GM23248 (cell line): Measurements from ENCODE around the gene CDKAL1. TPM values are rescaled to one million over a fixed set of nuclear protein-coding genes. Genes with fewer than 3 reads are reported as not detected.

Experiments
- DNase-seq: peaks from one replicate; pipeline ENCODE4 v3.0.0-alpha.2; 2015
- H2AFZ ChIP-seq: fragments of 200-600 bp; sonication (generic); 2 replicates; pipeline ENCODE4 v1.6.1; 2016; ENCODE audit warnings: antibody characterized with exemption
- H3F3A ChIP-seq: fragments of 200-600 bp; sonication (generic); 2 replicates; pipeline ENCODE4 v1.6.1; 2016; ENCODE audit warnings: mild to moderate bottlenecking, antibody characterized with exemption, mixed run types; ENCODE audit not compliant: insufficient read depth
- H3K27ac ChIP-seq: fragments of 200-600 bp; sonication (generic); 2 replicates; pipeline ENCODE4 v1.5.1; 2016; ENCODE audit warnings: mild to moderate bottlenecking
- H3K27me3 ChIP-seq: fragments of 200-600 bp; sonication (generic); replicated peaks from 2 replicates; pipeline ENCODE4 v1.6.1; 2016; ENCODE audit warnings: mild to moderate bottlenecking; ENCODE audit not compliant: insufficient read depth
- H3K36me3 ChIP-seq: fragments of 200-600 bp; sonication (generic); 2 replicates; pipeline ENCODE4 v1.6.1; 2016; ENCODE audit warnings: low read depth, mild to moderate bottlenecking
- H3K4me1 ChIP-seq: fragments of 200-600 bp; sonication (generic); 2 replicates; pipeline ENCODE4 v1.6.1; 2016; ENCODE audit warnings: mild to moderate bottlenecking; ENCODE audit not compliant: insufficient read depth
- H3K4me2 ChIP-seq: fragments of 200-600 bp; sonication (generic); one replicate; pipeline ENCODE4 v1.6.1; 2016; ENCODE audit warnings: mild to moderate bottlenecking; ENCODE audit not compliant: unreplicated experiment
- H3K4me3 ChIP-seq: fragments of 200-600 bp; sonication (generic); 2 replicates; pipeline ENCODE4 v1.5.1; 2016; ENCODE audit warnings: mild to moderate bottlenecking
- H3K79me2 ChIP-seq: fragments of 200-600 bp; sonication (generic); 2 replicates; pipeline ENCODE4 v1.6.1; 2016; ENCODE audit warnings: mild to moderate bottlenecking; ENCODE audit not compliant: insufficient read depth
- H3K9ac ChIP-seq: fragments of 200-600 bp; sonication (generic); 2 replicates; pipeline ENCODE4 v1.6.1; 2016; ENCODE audit warnings: mild to moderate bottlenecking
- H3K9me2 ChIP-seq: fragments of 200-600 bp; sonication (generic); 2 replicates; pipeline ENCODE4 v1.6.1; 2016; ENCODE audit warnings: mixed run types, mild to moderate bottlenecking, moderate library complexity; ENCODE audit not compliant: insufficient read depth
- H3K9me3 ChIP-seq: fragments of 200-600 bp; sonication (generic); one replicate; pipeline ENCODE4 v1.6.1; 2017; ENCODE audit warnings: low read depth
- H4K20me1 ChIP-seq: fragments of 200-600 bp; sonication (generic); 2 replicates; pipeline ENCODE4 v1.6.0; 2016; ENCODE audit not compliant: insufficient read depth
- EZH2 ChIP-seq: fragments of 200-600 bp; sonication (generic); IDR thresholded peaks from 2 replicates; pipeline ENCODE4 v1.6.1; 2018; ENCODE audit warnings: antibody characterized with exemption, mild to moderate bottlenecking; ENCODE audit not compliant: insufficient read depth, poor library complexity, severe bottlenecking
- EZH2phosphoT487 ChIP-seq: fragments of 200-600 bp; sonication (generic); IDR thresholded peaks from 2 replicates; pipeline ENCODE4 v1.6.1; 2018; ENCODE audit warnings: antibody characterized with exemption, moderate library complexity, mild to moderate bottlenecking, low read depth; ENCODE audit not compliant: insufficient read depth
- WGBS, 2 experiments: methylation state at CpG; one replicate each; pipeline ENCODE4 v1.1.6; 2015 to 2017; ENCODE audit warnings: low lambda C conversion rate in 2 of 2, low coverage in 1 of 2; ENCODE audit errors: missing lambda C conversion rate in 2 of 2; 5-methylcytosine and 5-hydroxymethylcytosine counted together
- in situ Hi-C: fragments of 300-500 bp; cut with MboI; formaldehyde crosslinking; loops from 2 replicates; pipeline ENCODE4 v1.15.0; 2020
- polyA plus RNA-seq: library from polyadenylated mRNA; unstranded; fragments of >200 nt; fragmentation: Nextera tagmentation; extraction: Ambion mirVana; gene quantifications from 2 replicates; pipeline ENCODE4 v1.2.1, GENCODE V29; 2016
- total RNA-seq: library from RNA; depleted of rRNA; stranded (reverse); fragments of >200 nt; shearing (Covaris generic); gene quantifications from 2 replicates; pipeline ENCODE4 v1.2.3, GENCODE V29; 2014

The CDKAL1 gene
- total and polyA plus RNA-seq, 2 experiments from 2014 or later, result 7.5 to 10.8 TPM

DNA sequence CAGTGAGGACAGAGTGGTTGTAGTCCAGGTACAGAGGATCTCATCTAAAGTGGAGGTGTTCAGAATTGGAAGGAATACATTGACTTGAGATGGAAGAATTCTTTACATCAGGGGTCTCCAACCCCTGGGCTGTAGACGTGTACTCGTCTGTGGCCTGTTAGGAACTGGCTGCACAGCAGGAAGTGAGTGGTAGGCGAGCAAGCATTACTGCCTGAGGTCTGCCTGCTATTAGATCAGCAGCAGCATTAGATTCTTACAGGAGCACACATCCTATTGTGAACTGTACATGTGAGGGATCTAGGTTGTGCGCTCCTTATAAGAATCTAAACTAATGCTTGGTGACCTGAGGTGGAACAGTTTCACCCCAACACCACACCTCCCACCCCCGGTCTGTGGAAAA, 121.1 kb downstream of the CDKAL1 start:
- H3K27me3 ChIP-seq, result no peaks in the 10 kb centered on the region
- WGBS, 2 experiments, result 76 to 82% methylated on average over 5 of the region's 5 CpGs
- no peaks in the 10 kb centered on the region for H3K36me3 ChIP-seq
- H3K4me1 ChIP-seq, result peaks cover 16% of the 10 kb centered on the region
- H3K9me2 ChIP-seq, result 0 out of 2 replicates have a peak, but pooled peaks cover 5% of the 10 kb centered on the region
- no peak overlapping the region for H2AFZ ChIP-seq
- H3K9me3 ChIP-seq, result no peaks in the 10 kb centered on the region
- in situ Hi-C loops, result no loop called here
- H3K4me2 ChIP-seq, result no peak overlapping the region
- H3K27ac ChIP-seq, result no peak overlapping the region
- TF ChIP-seq EZH2, result no peak
- no peak for TF ChIP-seq EZH2phosphoT487
- H4K20me1 ChIP-seq, result no peaks in the 10 kb centered on the region
- no peak overlapping the region for H3K9ac ChIP-seq
- H3K79me2 ChIP-seq, result peaks cover 6% of the 10 kb centered on the region; the same call in 1 of the 2 replicates
- peak; percentile 8 for DNase-seq
- H3K4me3 ChIP-seq, result no peak overlapping the region
- H3F3A ChIP-seq, result no peaks in the 10 kb centered on the region

- Histone ChIP-seq H3K27ac (no peak overlapping the region), H4K20me1 (no peaks in the 10 kb centered on the region), H3K4me2 (no peak overlapping the region), H3K9ac (no peak overlapping the region), H3K4me1 (peaks cover 21% of the 10 kb centered on the region), H2AFZ (no peak overlapping the region), H3K79me2 (peaks cover 6% of the 10 kb centered on the region; the same call in 1 of the 2 replicates), H3K36me3 (no peaks in the 10 kb centered on the region), H3K4me3 (no peak overlapping the region), H3F3A (no peaks in the 10 kb centered on the region), H3K27me3 (no peaks in the 10 kb centered on the region), H3K9me3 (no peaks in the 10 kb centered on the region), H3K9me2 (0 out of 2 replicates have a peak, but pooled peaks cover 5% of the 10 kb centered on the region)
- no peak for DNase-seq
- in situ Hi-C loops, result no loop called here
- 89 to 96% methylated on average over 2 of the region's 2 CpGs for WGBS, 2 experiments
- TF ChIP-seq EZH2phosphoT487 (no peak), EZH2 (no peak)
Measured at GRCh38 chr6:20657274-20657800, 123.1 kb downstream of the CDKAL1 start.

- no peak overlapping the region for H3K4me3 ChIP-seq
- H4K20me1 ChIP-seq, result no peaks in the 10 kb centered on the region
- TF ChIP-seq EZH2, result no peak
- in situ Hi-C loops, result no loop called here
- H3K27ac ChIP-seq, result no peak overlapping the region
- no peak for DNase-seq
- H3K27me3 ChIP-seq, result no peaks in the 10 kb centered on the region
- peaks cover 14% of the 10 kb centered on the region for H3K4me1 ChIP-seq
- H3K79me2 ChIP-seq, result peaks cover 6% of the 10 kb centered on the region; the same call in 1 of the 2 replicates
- no peaks in the 10 kb centered on the region for H3K36me3 ChIP-seq
- 74 to 77% methylated on average over 2 of the region's 2 CpGs for WGBS, 2 experiments
- no peak overlapping the region for H3K9ac ChIP-seq
- 0 out of 2 replicates have a peak, but pooled peaks cover 5% of the 10 kb centered on the region for H3K9me2 ChIP-seq
- no peak overlapping the region for H2AFZ ChIP-seq
- H3K4me2 ChIP-seq, result no peak overlapping the region
- no peaks in the 10 kb centered on the region for H3F3A ChIP-seq
- no peaks in the 10 kb centered on the region for H3K9me3 ChIP-seq
Measured at GRCh38 chr6:20658053-20658452, 123.8 kb downstream of the CDKAL1 start.

DNA sequence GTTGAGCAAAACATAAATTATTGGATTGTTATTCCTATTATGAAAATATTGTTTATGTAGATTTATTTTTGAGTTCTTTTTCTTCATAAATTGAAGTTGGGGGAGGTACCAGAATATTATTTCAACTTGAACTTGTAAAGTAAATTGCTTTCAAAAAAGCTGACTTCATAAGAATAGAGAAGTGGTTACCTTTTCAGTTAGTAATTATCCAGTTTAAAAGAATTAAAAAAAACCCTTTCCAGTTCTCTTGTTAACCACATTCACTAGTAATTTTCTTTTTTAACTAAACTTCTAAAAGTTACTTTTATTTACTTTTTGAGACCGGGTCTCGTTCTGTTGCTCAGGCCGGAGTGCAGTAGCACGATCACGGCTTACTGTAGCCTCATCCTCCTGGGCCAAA, 124.3 kb downstream of the CDKAL1 start:
- Histone ChIP-seq H3K4me3 (no peak overlapping the region), H3K27me3 (no peaks in the 10 kb centered on the region), H3K9me2 (0 out of 2 replicates have a peak, but pooled peaks cover 5% of the 10 kb centered on the region), H3K4me2 (no peak overlapping the region), H3K9me3 (no peaks in the 10 kb centered on the region), H3K4me1 (peaks cover 13% of the 10 kb centered on the region), H3K36me3 (no peaks in the 10 kb centered on the region), H3K79me2 (peaks cover 6% of the 10 kb centered on the region; the same call in 1 of the 2 replicates), H3K27ac (no peak overlapping the region), H2AFZ (no peak overlapping the region), H4K20me1 (no peaks in the 10 kb centered on the region), H3K9ac (no peak overlapping the region), H3F3A (no peaks in the 10 kb centered on the region)
- no peak for TF ChIP-seq EZH2phosphoT487
- no peak for TF ChIP-seq EZH2
- DNase-seq, result no peak
- 94 to 99% methylated on average over 5 of the region's 5 CpGs for WGBS, 2 experiments
- in situ Hi-C loops, result no loop called here
